H9 (cell line): ENCODE measurements around the gene KCNH1. TPM values are rescaled to one million over a fixed set of nuclear protein-coding genes. Genes with fewer than 3 reads are reported as not detected.

Experiments
- DNase-seq: peaks from one replicate; pipeline ENCODE4 v3.0.0-alpha.2; 2017
- H2AFZ ChIP-seq: one replicate; pipeline ENCODE4 v1.6.1; 2013; ENCODE audit warnings: mild to moderate bottlenecking, low read length, control low read depth, moderate library complexity
- H2AK5ac ChIP-seq: 2 replicates; pipeline ENCODE4 v1.6.1; 2013; ENCODE audit warnings: low read length, control low read depth, mixed read lengths; ENCODE audit not compliant: insufficient read length
- H2BK120ac ChIP-seq: one replicate; pipeline ENCODE4 v1.6.1; 2013; ENCODE audit warnings: low read depth, mild to moderate bottlenecking, low read length, control low read depth, inconsistent platforms; ENCODE audit not compliant: poor library complexity, severe bottlenecking
- H2BK12ac ChIP-seq: 2 replicates; pipeline ENCODE4 v1.6.1; 2013; ENCODE audit warnings: low read length, control low read depth, mixed read lengths, low read depth; ENCODE audit not compliant: insufficient read length
- H2BK15ac ChIP-seq: 2 replicates; pipeline ENCODE4 v1.6.1; 2013; ENCODE audit warnings: low read depth, low read length, control low read depth
- H2BK20ac ChIP-seq: one replicate; pipeline ENCODE4 v1.6.1; 2013; ENCODE audit warnings: low read depth, mild to moderate bottlenecking, low read length, control low read depth, inconsistent platforms; ENCODE audit not compliant: poor library complexity, severe bottlenecking
- H2BK5ac ChIP-seq: 2 replicates; pipeline ENCODE4 v1.6.1; 2013; ENCODE audit warnings: low read length, control low read depth, mixed read lengths; ENCODE audit not compliant: insufficient read length
- H3K14ac ChIP-seq: 2 replicates; pipeline ENCODE4 v1.6.1; 2013; ENCODE audit warnings: low read length, control low read depth; ENCODE audit not compliant: insufficient read depth
- H3K18ac ChIP-seq: 2 replicates; pipeline ENCODE4 v1.6.1; 2013; ENCODE audit warnings: low read depth, mild to moderate bottlenecking, mixed read lengths, low read length, control low read depth; ENCODE audit not compliant: insufficient read length
- H3K23ac ChIP-seq: 2 replicates; pipeline ENCODE4 v1.6.1; 2013; ENCODE audit warnings: low read length, control low read depth, mixed read lengths, low read depth; ENCODE audit not compliant: insufficient read length
- H3K23me2 ChIP-seq: 2 replicates; pipeline ENCODE4 v1.6.1; 2013; ENCODE audit warnings: low read depth, mild to moderate bottlenecking, mixed read lengths, low read length, control low read depth; ENCODE audit not compliant: insufficient read length, poor library complexity, severe bottlenecking
- H3K27ac ChIP-seq: 2 replicates; pipeline ENCODE4 v1.5.1; 2013; ENCODE audit warnings: low read length, control low read depth, mixed read lengths, low read depth; ENCODE audit not compliant: insufficient read length
- H3K27me3 ChIP-seq: 2 replicates; pipeline ENCODE4 v1.6.1; 2013; ENCODE audit warnings: low read length, control low read depth, inconsistent platforms; ENCODE audit not compliant: insufficient read depth
- H3K4ac ChIP-seq: 2 replicates; pipeline ENCODE4 v1.6.1; 2013; ENCODE audit warnings: low read depth, mild to moderate bottlenecking, control low read depth, inconsistent platforms, low read length, moderate library complexity
- H3K4me1 ChIP-seq: 2 replicates; pipeline ENCODE4 v1.6.1; 2013; ENCODE audit warnings: low read length, control low read depth, inconsistent platforms; ENCODE audit not compliant: insufficient read depth
- H3K4me2 ChIP-seq: 2 replicates; pipeline ENCODE4 v1.6.1; 2013; ENCODE audit warnings: low read length, control low read depth, mixed read lengths; ENCODE audit not compliant: insufficient read length, insufficient read depth
- H3K56ac ChIP-seq: 2 replicates; pipeline ENCODE4 v1.6.1; 2013; ENCODE audit warnings: low read depth, mild to moderate bottlenecking, mixed read lengths, low read length, control low read depth; ENCODE audit not compliant: insufficient read length
- H3K79me1 ChIP-seq: 2 replicates; pipeline ENCODE4 v1.6.1; 2013; ENCODE audit warnings: low read depth, mild to moderate bottlenecking, moderate library complexity, low read length, control low read depth, inconsistent platforms; ENCODE audit not compliant: insufficient read depth, poor library complexity, severe bottlenecking
- H3K79me2 ChIP-seq: 2 replicates; pipeline ENCODE4 v1.6.1; 2013; ENCODE audit warnings: low read length, control low read depth, inconsistent platforms; ENCODE audit not compliant: insufficient read depth
- H3K9ac ChIP-seq: 2 replicates; pipeline ENCODE4 v1.6.1; 2013; ENCODE audit warnings: low read length, control low read depth, mixed read lengths; ENCODE audit not compliant: insufficient read length; ENCODE audit errors: extremely low read depth
- H3K9me3 ChIP-seq: one replicate; pipeline ENCODE4 v1.6.1; 2013; ENCODE audit warnings: low read depth, low read length, inconsistent platforms; ENCODE audit not compliant: control insufficient read depth
- H3T11ph ChIP-seq: one replicate; pipeline ENCODE4 v1.6.1; 2013; ENCODE audit warnings: mild to moderate bottlenecking, low read length, control low read depth, inconsistent platforms
- H4K20me1 ChIP-seq: one replicate; pipeline ENCODE4 v1.6.1; 2013; ENCODE audit not compliant: control insufficient read depth, insufficient read length, insufficient read depth
- H4K5ac ChIP-seq: 2 replicates; pipeline ENCODE4 v1.6.1; 2013; ENCODE audit warnings: low read depth, mild to moderate bottlenecking, mixed read lengths, low read length, control low read depth; ENCODE audit not compliant: insufficient read length
- H4K8ac ChIP-seq: replicated peaks from 2 replicates; pipeline ENCODE4 v1.6.1; 2013; ENCODE audit warnings: low read length, control low read depth, mixed read lengths, low read depth; ENCODE audit not compliant: insufficient read length
- H4K91ac ChIP-seq: 2 replicates; pipeline ENCODE4 v1.6.1; 2013; ENCODE audit warnings: low read depth, mild to moderate bottlenecking, moderate library complexity, mixed read lengths, low read length, control low read depth; ENCODE audit not compliant: insufficient read length
- H3K27ac Mint-ChIP-seq, 3 experiments: 2 replicates in 2 of 3; 3 replicates in 1 of 3; pipeline ENCODE4 v1.8.0; 2020 to 2021; ENCODE audit warnings: mixed read lengths in 3 of 3, mild to moderate bottlenecking in 1 of 3, moderate library complexity in 1 of 3
- H3K27me3 Mint-ChIP-seq: 2 replicates; pipeline ENCODE4 v1.8.0; 2021; ENCODE audit warnings: low read depth, mild to moderate bottlenecking, moderate library complexity, mixed read lengths
- H3K36me3 Mint-ChIP-seq, 3 experiments: 2 replicates in 2 of 3; 3 replicates in 1 of 3; pipeline ENCODE4 v1.8.0; 2020 to 2021; ENCODE audit warnings: low read depth in 3 of 3, mixed read lengths in 3 of 3; ENCODE audit not compliant: insufficient read depth in 1 of 3
- H3K4me1 Mint-ChIP-seq, 2 experiments: 2 replicates each; pipeline ENCODE4 v1.8.0; 2020; ENCODE audit warnings: mixed read lengths in 2 of 2
- H3K4me3 Mint-ChIP-seq, 2 experiments: 2 replicates in 1 of 2; 3 replicates in 1 of 2; pipeline ENCODE4 v1.8.0; 2020 to 2021; ENCODE audit warnings: mild to moderate bottlenecking in 2 of 2, mixed read lengths in 2 of 2, moderate library complexity in 1 of 2
- H3K9me3 Mint-ChIP-seq, 2 experiments: 2 replicates in 1 of 2; 3 replicates in 1 of 2; pipeline ENCODE4 v1.8.0; 2020; ENCODE audit warnings: mild to moderate bottlenecking in 2 of 2, mixed read lengths in 2 of 2, moderate library complexity in 1 of 2
- WGBS: extraction: QIAGEN DNeasy Blood & Tissue Kit; methylation state at CpG from one replicate; pipeline ENCODE4 v1.1.7; 2013; ENCODE audit warnings: missing lambda C conversion rate, low lambda C conversion rate, mixed read lengths; ENCODE audit not compliant: insufficient read length; ENCODE audit errors: extremely low coverage; 5-methylcytosine and 5-hydroxymethylcytosine counted together
- total RNA-seq: library from RNA; stranded (reverse); gene quantifications from 2 replicates; pipeline ENCODE4 v1.2.1, GENCODE V29; 2021
- TF ChIP-seq, protein P1 (sequence below): fragments of 200-600 bp; sonication (generic); conservative IDR thresholded peaks from 3 replicates; pipeline ENCODE4 v1.8.0; 2021; ENCODE audit warnings: antibody characterized with exemption, mild to moderate bottlenecking

KCNH1 gene
- total RNA-seq, 1 experiment from 2014 or later = 0.11 TPM

DNA sequence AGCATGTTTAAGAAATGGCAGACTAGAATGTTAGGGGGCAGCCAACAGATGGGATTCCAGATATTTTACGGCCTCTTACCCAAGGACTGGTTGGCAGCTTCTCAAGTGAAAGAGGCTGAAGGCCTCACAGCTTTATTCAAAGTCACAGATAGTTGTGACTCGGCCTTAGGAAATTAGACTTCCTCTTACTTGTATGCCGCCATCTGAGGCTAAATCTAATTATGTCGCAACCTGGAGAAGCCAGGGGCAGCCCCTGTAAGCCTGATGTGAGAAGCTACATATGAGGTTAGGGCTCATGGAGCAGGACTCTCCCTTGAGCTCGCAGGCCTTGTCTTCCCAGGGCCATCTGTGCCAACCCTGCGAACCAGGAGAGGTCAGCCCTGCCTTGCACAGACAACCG lies 452.8 kb downstream of the KCNH1 start:
- no peak overlapping the region for H4K5ac ChIP-seq
- H3T11ph ChIP-seq = no peak overlapping the region
- no peaks in the 10 kb centered on the region for H3K36me3 Mint-ChIP-seq
- no peak overlapping the region for H2BK15ac ChIP-seq
- no peak overlapping the region for H3K23ac ChIP-seq
- H3K18ac ChIP-seq = no peak overlapping the region
- WGBS = no CpG with 5 or more reads among the region's 7 CpGs
- H3K23me2 ChIP-seq = no peaks in the 10 kb centered on the region
- no peak overlapping the region for H3K27ac ChIP-seq
- TF ChIP-seq, protein P1, sequence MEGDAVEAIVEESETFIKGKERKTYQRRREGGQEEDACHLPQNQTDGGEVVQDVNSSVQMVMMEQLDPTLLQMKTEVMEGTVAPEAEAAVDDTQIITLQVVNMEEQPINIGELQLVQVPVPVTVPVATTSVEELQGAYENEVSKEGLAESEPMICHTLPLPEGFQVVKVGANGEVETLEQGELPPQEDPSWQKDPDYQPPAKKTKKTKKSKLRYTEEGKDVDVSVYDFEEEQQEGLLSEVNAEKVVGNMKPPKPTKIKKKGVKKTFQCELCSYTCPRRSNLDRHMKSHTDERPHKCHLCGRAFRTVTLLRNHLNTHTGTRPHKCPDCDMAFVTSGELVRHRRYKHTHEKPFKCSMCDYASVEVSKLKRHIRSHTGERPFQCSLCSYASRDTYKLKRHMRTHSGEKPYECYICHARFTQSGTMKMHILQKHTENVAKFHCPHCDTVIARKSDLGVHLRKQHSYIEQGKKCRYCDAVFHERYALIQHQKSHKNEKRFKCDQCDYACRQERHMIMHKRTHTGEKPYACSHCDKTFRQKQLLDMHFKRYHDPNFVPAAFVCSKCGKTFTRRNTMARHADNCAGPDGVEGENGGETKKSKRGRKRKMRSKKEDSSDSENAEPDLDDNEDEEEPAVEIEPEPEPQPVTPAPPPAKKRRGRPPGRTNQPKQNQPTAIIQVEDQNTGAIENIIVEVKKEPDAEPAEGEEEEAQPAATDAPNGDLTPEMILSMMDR = no peak
- no peak overlapping the region for H3K4me2 ChIP-seq
- H3K4me3 Mint-ChIP-seq = no peak overlapping the region
- no peak overlapping the region for H2BK12ac ChIP-seq
- no peaks in the 10 kb centered on the region for H3K4me1 ChIP-seq
- H3K79me2 ChIP-seq = no peaks in the 10 kb centered on the region
- no peak overlapping the region for H2BK120ac ChIP-seq
- H2AK5ac ChIP-seq = no peak overlapping the region
- no peaks in the 10 kb centered on the region; the same call in 1 of the 2 replicates for H3K27me3 Mint-ChIP-seq
- no peak overlapping the region for H2AFZ ChIP-seq
- no peaks in the 10 kb centered on the region for H4K20me1 ChIP-seq
- no peaks in the 10 kb centered on the region for H3K79me1 ChIP-seq
- H2BK5ac ChIP-seq = no peak overlapping the region
- H3K4ac ChIP-seq = no peak overlapping the region
- H3K9me3 ChIP-seq = no peaks in the 10 kb centered on the region
- H2BK20ac ChIP-seq = no peak overlapping the region
- no peak overlapping the region for H3K9ac ChIP-seq
- H3K9me3 Mint-ChIP-seq = no peaks in the 10 kb centered on the region
- H3K27ac Mint-ChIP-seq = peak overlapping the region in 1 of 3 experiments; percentile 59; a peak in 1 of 7 replicates
- no peak for DNase-seq
- no peak overlapping the region for H3K56ac ChIP-seq
- H3K4me1 Mint-ChIP-seq = no peaks in the 10 kb centered on the region
- H3K14ac ChIP-seq = no peak overlapping the region
- no peak overlapping the region for H4K91ac ChIP-seq
- no peaks in the 10 kb centered on the region for H3K27me3 ChIP-seq
- H4K8ac ChIP-seq = no peak overlapping the region
